A549 (cell line): ENCODE results near the gene ELMO3. TPM values are rescaled to one million over a fixed set of nuclear protein-coding genes. Genes with fewer than 3 reads are reported as not detected.

Source experiments
- BHLHE40 ChIP-seq: IDR thresholded peaks from 2 replicates; pipeline ENCODE4 v1.6.1; 2012; ENCODE audit warnings: low read depth, low read length, inconsistent platforms
- CBX2 ChIP-seq: fragments of 200-600 bp; sonication (generic); IDR thresholded peaks from 2 replicates; pipeline ENCODE4 v1.6.1; 2016; ENCODE audit warnings: low read depth, mild to moderate bottlenecking, borderline replicate concordance
- CHD4 ChIP-seq: fragments of 200-600 bp; sonication (generic); IDR thresholded peaks from 2 replicates; pipeline ENCODE4 v1.6.1; 2016; ENCODE audit warnings: antibody characterized with exemption, mild to moderate bottlenecking, borderline replicate concordance
- EP300 ChIP-seq, 2 experiments: fragments of >200 bp; sonication (Bioruptor Twin); formaldehyde crosslinking; IDR thresholded peaks; 2 replicates in 1 of 2; 3 replicates in 1 of 2; pipeline ENCODE4 v1.6.1; 2016 to 2017
- FOSL2 ChIP-seq, 2 experiments: fragments of 450-650 bp in 1 of 2; fragments of >200 bp in 1 of 2; sonication (Bioruptor Twin) in 1 of 2; formaldehyde crosslinking; IDR thresholded peaks; 2 replicates each; pipeline versions ENCODE4 v1.5.0 to v1.6.1; 2016 to 2020; ENCODE audit warnings: mild to moderate bottlenecking in 1 of 2, moderate library complexity in 1 of 2
- GATA3 ChIP-seq: IDR thresholded peaks from 2 replicates; pipeline ENCODE4 v1.6.1; 2012; ENCODE audit warnings: borderline replicate concordance
- HDAC2 ChIP-seq: fragments of 200-600 bp; sonication (generic); IDR thresholded peaks from 2 replicates; pipeline ENCODE4 v1.6.1; 2016
- HOXB13 ChIP-seq: fragments of 250-450 bp; sonication (Bioruptor Pico); IDR thresholded peaks from 2 replicates; pipeline ENCODE4 v1.5.0; 2020; ENCODE audit warnings: low read depth, mild to moderate bottlenecking, moderate library complexity
- HOXB5 ChIP-seq: fragments of 250-450 bp; sonication (Bioruptor Pico); IDR thresholded peaks from 2 replicates; pipeline ENCODE4 v1.5.0; 2020; ENCODE audit warnings: mild to moderate bottlenecking, moderate library complexity
- MYC ChIP-seq: IDR thresholded peaks from 2 replicates; pipeline ENCODE4 v1.6.1; 2012; ENCODE audit warnings: mild to moderate bottlenecking, inconsistent platforms, low read length, improper control_type of control experiment, borderline replicate concordance
- NR3C1 ChIP-seq: fragments of >200 bp; sonication (Bioruptor Twin); formaldehyde crosslinking; IDR thresholded peaks from 3 replicates; pipeline ENCODE4 v1.6.1; 2017
- SREBF2 ChIP-seq: fragments of 450-650 bp; IDR thresholded peaks from 2 replicates; pipeline ENCODE4 v1.6.1; 2014; ENCODE audit warnings: mild to moderate bottlenecking, moderate library complexity
- ZNF302 ChIP-seq: fragments of 250-450 bp; sonication (Bioruptor Pico); IDR thresholded peaks from 2 replicates; pipeline ENCODE4 v1.9.0; 2021; ENCODE audit warnings: inconsistent platforms, mild to moderate bottlenecking, moderate library complexity
- polyA plus RNA-seq, 4 experiments: library from polyadenylated mRNA; depleted of rRNA in 3 of 4; stranded (reverse); fragments of >200 nt; fragmentation: RNase III in 1 of 4; extraction: RNeasy Plus Mini Kit Qiagen cat#74134 plus additional on column Dnase treatment in 1 of 4; gene quantifications; 2 replicates in 3 of 4; 3 replicates in 1 of 4; pipeline ENCODE4 v1.2.3, GENCODE V29; 2011 to 2017
- TF ChIP-seq, protein P1 (sequence below): IDR thresholded peaks from 2 replicates; pipeline ENCODE4 v1.6.1; 2012; ENCODE audit warnings: low read depth, borderline replicate concordance
- TF ChIP-seq, protein P2 (sequence below): fragments of >200 bp; sonication (Bioruptor Twin); formaldehyde crosslinking; IDR thresholded peaks from 3 replicates; pipeline ENCODE4 v1.6.1; 2016
- TF ChIP-seq, protein P3 (sequence below): IDR thresholded peaks from 2 replicates; pipeline ENCODE4 v1.6.1; 2012
- TF ChIP-seq, protein P4 (sequence below): IDR thresholded peaks from 2 replicates; pipeline ENCODE4 v1.6.1; 2012
- TF ChIP-seq, protein P5 (sequence below): fragments of 250-450 bp; sonication (Bioruptor Pico); IDR thresholded peaks from 2 replicates; pipeline ENCODE4 v1.5.0; 2021; ENCODE audit warnings: mild to moderate bottlenecking, moderate library complexity, borderline replicate concordance
- TF ChIP-seq, protein P6 (sequence below): fragments of 150-350 bp; IDR thresholded peaks from 2 replicates; pipeline ENCODE4 v1.6.1; 2014; ENCODE audit warnings: low read depth, mild to moderate bottlenecking, low read length
- TF ChIP-seq, protein P7 (sequence below): fragments of 250-450 bp; sonication (Bioruptor Pico); IDR thresholded peaks from 2 replicates; pipeline ENCODE4 v1.5.0; 2020; ENCODE audit warnings: low read depth, mild to moderate bottlenecking, moderate library complexity

The ELMO3 gene
- polyA plus RNA-seq, 2 of the 4 experiments (the other 2 are of a cell fraction): 0.62 to 1.4 TPM

DNA sequence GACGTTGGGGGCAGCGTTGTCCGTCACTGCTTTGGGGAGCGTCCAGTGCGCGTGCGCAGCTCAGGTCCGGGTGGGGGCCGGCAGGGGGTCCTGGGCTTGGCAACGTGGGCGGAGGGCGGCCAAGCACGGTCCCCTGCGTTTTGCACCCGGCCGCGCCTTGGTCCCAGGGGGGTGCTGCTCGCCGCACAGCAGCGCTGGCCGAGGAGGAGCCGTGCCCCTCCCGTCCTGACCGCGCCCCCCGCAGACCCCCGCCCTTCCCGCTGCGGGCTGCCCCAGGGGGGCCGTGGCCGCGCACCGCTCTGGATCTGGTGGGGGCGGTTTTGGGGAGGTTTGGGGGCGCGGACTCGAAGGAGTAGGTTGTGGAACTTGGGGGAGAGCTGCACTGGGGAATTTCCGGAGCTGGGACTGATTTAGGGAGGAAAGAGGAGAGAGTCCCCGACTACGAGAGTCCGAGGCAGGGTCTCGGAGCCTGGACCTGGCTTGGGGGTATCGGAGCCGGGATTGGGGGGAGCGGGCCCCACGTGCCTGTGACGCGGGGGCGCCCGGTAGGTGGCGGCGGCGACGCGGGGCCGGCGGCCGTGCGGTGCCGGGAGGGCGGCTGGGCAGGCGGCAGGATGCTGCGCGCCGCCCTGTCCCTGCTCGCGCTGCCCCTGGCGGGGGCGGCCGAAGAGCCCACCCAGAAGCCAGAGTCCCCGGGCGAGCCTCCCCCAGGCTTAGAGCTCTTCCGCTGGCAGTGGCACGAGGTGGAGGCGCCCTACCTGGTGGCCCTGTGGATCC, 49.7 kb downstream of the ELMO3 start, which contains the start of gene SLC9A5 (continued):
- TF ChIP-seq HOXB13 (0 out of 2 replicates have a peak, but pooled peaks have one; percentile 26), CBX2 (no peak), ZNF302 (CRISPR knock-in tag) (no peak), BHLHE40 (no peak), CHD4 (no peak), HDAC2 (no peak), FOSL2 (IDR thresholded peaks at IDR 0.05) (no peak), FOSL2 (CRISPR knock-in tag; IDR thresholded peaks at IDR 0.05) (no peak), NR3C1 (no peak), EP300 (IDR thresholded peaks at IDR 0.05) (no peak), HOXB5 (no peak), SREBF2 (no peak), GATA3 (no peak), MYC (no peak)
- TF ChIP-seq, protein P1, sequence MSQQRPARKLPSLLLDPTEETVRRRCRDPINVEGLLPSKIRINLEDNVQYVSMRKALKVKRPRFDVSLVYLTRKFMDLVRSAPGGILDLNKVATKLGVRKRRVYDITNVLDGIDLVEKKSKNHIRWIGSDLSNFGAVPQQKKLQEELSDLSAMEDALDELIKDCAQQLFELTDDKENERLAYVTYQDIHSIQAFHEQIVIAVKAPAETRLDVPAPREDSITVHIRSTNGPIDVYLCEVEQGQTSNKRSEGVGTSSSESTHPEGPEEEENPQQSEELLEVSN: peak; percentile 79
- TF ChIP-seq, protein P2, sequence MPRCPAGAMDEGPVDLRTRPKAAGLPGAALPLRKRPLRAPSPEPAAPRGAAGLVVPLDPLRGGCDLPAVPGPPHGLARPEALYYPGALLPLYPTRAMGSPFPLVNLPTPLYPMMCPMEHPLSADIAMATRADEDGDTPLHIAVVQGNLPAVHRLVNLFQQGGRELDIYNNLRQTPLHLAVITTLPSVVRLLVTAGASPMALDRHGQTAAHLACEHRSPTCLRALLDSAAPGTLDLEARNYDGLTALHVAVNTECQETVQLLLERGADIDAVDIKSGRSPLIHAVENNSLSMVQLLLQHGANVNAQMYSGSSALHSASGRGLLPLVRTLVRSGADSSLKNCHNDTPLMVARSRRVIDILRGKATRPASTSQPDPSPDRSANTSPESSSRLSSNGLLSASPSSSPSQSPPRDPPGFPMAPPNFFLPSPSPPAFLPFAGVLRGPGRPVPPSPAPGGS: no peak
- TF ChIP-seq, protein P3, sequence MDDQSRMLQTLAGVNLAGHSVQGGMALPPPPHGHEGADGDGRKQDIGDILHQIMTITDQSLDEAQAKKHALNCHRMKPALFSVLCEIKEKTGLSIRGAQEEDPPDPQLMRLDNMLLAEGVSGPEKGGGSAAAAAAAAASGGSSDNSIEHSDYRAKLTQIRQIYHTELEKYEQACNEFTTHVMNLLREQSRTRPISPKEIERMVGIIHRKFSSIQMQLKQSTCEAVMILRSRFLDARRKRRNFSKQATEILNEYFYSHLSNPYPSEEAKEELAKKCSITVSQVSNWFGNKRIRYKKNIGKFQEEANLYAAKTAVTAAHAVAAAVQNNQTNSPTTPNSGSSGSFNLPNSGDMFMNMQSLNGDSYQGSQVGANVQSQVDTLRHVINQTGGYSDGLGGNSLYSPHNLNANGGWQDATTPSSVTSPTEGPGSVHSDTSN: no peak
- TF ChIP-seq, protein P4, sequence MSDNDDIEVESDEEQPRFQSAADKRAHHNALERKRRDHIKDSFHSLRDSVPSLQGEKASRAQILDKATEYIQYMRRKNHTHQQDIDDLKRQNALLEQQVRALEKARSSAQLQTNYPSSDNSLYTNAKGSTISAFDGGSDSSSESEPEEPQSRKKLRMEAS: peak; percentile 3; the same call in 1 of the 2 replicates
- TF ChIP-seq, protein P5, sequence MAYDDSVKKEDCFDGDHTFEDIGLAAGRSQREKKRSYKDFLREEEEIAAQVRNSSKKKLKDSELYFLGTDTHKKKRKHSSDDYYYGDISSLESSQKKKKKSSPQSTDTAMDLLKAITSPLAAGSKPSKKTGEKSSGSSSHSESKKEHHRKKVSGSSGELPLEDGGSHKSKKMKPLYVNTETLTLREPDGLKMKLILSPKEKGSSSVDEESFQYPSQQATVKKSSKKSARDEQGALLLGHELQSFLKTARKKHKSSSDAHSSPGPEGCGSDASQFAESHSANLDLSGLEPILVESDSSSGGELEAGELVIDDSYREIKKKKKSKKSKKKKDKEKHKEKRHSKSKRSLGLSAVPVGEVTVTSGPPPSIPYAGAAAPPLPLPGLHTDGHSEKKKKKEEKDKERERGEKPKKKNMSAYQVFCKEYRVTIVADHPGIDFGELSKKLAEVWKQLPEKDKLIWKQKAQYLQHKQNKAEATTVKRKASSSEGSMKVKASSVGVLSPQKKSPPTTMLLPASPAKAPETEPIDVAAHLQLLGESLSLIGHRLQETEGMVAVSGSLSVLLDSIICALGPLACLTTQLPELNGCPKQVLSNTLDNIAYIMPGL (CRISPR knock-in tag): no peak
- TF ChIP-seq, protein P6, sequence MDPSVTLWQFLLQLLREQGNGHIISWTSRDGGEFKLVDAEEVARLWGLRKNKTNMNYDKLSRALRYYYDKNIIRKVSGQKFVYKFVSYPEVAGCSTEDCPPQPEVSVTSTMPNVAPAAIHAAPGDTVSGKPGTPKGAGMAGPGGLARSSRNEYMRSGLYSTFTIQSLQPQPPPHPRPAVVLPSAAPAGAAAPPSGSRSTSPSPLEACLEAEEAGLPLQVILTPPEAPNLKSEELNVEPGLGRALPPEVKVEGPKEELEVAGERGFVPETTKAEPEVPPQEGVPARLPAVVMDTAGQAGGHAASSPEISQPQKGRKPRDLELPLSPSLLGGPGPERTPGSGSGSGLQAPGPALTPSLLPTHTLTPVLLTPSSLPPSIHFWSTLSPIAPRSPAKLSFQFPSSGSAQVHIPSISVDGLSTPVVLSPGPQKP: no peak
- TF ChIP-seq, protein P7, sequence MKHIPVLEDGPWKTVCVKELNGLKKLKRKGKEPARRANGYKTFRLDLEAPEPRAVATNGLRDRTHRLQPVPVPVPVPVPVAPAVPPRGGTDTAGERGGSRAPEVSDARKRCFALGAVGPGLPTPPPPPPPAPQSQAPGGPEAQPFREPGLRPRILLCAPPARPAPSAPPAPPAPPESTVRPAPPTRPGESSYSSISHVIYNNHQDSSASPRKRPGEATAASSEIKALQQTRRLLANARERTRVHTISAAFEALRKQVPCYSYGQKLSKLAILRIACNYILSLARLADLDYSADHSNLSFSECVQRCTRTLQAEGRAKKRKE (CRISPR knock-in tag): 0 out of 2 replicates have a peak, but pooled peaks have one; percentile 24
